Subcutaneous abdominal adipose tissue (tissue), 5 donors: ENCODE measurements around the gene LAD1.
A peak's percentile ranks its signal among the peaks of the same experiment; 100 is the strongest.

Experiments used
- H3K27ac ChIP-seq: one replicate; pipeline ENCODE4 v1.7.0; 2013; ENCODE audit warnings: low read depth, mild to moderate bottlenecking, inconsistent platforms, low read length, moderate library complexity
- H3K27me3 ChIP-seq, 5 donors: one replicate each; pipeline ENCODE4 v1.7.0; 2013; ENCODE audit warnings: low read length in 5 of 5, inconsistent platforms in 1 of 5; ENCODE audit not compliant: control insufficient read depth in 5 of 5, insufficient read depth in 4 of 5
- H3K36me3 ChIP-seq, 5 donors: one replicate each; pipeline ENCODE4 v1.7.0; 2013; ENCODE audit warnings: low read length in 5 of 5; ENCODE audit not compliant: control insufficient read depth in 5 of 5, insufficient read depth in 5 of 5
- H3K4me1 ChIP-seq, 5 donors: one replicate each; pipeline ENCODE4 v1.7.0; 2013; ENCODE audit warnings: low read length in 5 of 5, mild to moderate bottlenecking in 3 of 5, moderate library complexity in 1 of 5; ENCODE audit not compliant: control insufficient read depth in 5 of 5, insufficient read depth in 5 of 5
- H3K4me3 ChIP-seq, 5 donors: one replicate each; pipeline ENCODE4 v1.7.0; 2013; ENCODE audit warnings: low read length in 5 of 5, low read depth in 1 of 5
- H3K9ac ChIP-seq, 5 donors: one replicate each; pipeline ENCODE4 v1.7.0; 2013; ENCODE audit warnings: low read length in 5 of 5, mild to moderate bottlenecking in 4 of 5, moderate library complexity in 3 of 5
- H3K9me3 ChIP-seq, 5 donors: one replicate each; pipeline ENCODE4 v1.7.0; 2013; ENCODE audit warnings: low read length in 5 of 5; ENCODE audit not compliant: control insufficient read depth in 5 of 5
- donor health status: healthy.
- donor health status: healthy.
- donor health status: healthy.
- donor health status: healthy.
- donor health status: healthy.

The LAD1 gene, protein sequence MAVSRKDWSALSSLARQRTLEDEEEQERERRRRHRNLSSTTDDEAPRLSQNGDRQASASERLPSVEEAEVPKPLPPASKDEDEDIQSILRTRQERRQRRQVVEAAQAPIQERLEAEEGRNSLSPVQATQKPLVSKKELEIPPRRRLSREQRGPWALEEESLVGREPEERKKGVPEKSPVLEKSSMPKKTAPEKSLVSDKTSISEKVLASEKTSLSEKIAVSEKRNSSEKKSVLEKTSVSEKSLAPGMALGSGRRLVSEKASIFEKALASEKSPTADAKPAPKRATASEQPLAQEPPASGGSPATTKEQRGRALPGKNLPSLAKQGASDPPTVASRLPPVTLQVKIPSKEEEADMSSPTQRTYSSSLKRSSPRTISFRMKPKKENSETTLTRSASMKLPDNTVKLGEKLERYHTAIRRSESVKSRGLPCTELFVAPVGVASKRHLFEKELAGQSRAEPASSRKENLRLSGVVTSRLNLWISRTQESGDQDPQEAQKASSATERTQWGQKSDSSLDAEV

DNA sequence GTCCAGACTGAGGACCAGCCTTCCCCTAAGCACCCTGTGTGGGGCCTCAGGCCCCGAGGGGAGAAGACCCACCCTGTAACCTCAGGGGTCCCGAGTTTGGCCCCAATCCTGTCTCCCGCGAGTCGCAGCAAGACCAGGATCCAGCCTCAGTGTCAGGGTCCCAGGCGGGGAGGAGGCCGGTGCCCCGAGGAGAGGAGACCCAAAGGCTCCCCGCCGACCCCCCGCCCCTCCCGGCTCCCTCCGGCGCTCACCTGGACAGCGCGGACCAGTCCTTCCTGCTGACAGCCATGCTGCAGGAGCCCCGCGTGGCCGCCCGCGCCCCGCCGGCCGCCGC is at the start of gene LAD1:
Gene LAD1, minus strand, starts transcription at position 307 of the 334 bp plus-strand sequence. Its CDS starts 18 bp downstream, at position 289.
- Histone ChIP-seq H3K36me3 (no peaks in the 10 kb centered on the region), H3K4me3 (peak within 1 kb of the TSS in 2 of 5 donors; percentile 23 to 46), H3K27ac (no peak within 1 kb of the TSS), H3K4me1 (peaks cover 0 to 10% (median 6%) of the 10 kb centered on the region in 5 donors), H3K9me3 (no peaks in the 10 kb centered on the region), H3K27me3 (peaks cover 7 to 46% (median 37%) of the 10 kb centered on the region in 5 donors), H3K9ac (no peak within 1 kb of the TSS)

DNA sequence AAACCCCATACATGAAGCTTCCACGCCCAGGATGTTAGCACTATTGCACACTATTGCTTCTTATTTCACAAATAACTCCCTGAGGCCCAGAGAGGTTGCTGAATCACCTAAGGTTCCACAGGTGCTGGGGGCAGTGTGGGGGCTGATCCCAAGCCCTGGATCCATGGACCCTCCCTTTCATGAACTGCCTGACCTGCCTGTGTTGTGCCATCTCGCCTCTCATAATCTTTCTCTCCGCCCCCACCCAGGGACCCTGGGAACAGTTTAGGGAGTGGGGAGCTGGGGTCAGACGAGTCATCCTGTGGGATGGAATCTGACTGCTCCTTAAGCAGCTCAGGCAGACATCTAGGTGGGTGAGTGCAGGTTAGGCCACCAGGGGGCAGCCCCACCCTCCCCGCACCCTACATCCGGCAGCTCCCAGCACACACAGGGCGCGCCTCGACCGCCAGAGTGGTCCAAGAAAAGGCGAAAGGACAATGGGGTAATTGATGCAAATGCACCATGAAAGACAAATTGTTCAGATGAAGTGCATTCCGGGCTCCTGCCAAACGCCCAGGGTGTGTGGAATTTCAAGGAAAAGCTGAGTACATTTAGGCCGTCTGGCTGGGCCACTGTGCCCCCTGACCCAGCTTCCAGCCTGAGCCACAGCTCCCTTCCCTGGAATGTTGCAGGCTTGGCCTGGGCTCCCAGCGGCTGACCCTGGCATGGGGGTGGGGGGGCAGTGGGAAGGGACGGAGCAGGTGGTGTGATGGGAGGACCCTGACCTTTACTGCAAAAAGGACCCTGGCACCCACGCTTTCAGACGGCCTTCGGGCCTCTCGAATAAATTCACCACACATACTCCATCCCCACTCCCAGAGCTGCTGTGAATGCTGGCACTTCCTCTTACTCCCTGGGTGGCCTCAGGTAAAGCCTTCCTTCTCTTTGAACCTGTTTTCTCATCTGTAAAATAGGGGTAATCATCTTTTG is 49.1 kb upstream of the LAD1 start:
- H3K9me3 ChIP-seq: no peaks in the 10 kb centered on the region
- peak overlapping the region in 2 of 5 donors; percentile 38 to 52 for H3K9ac ChIP-seq
- H3K36me3 ChIP-seq: no peaks in the 10 kb centered on the region
- H3K4me1 ChIP-seq: peaks cover 6 to 35% (median 31%) of the 10 kb centered on the region in 5 donors
- peak overlapping the region in 1 of 5 donors; percentile 17 for H3K4me3 ChIP-seq
- peak overlapping the region; percentile 45 for H3K27ac ChIP-seq
- H3K27me3 ChIP-seq: no peaks in the 10 kb centered on the region

- H3K27me3 ChIP-seq: no peaks in the 10 kb centered on the region
- no peak overlapping the region for H3K9ac ChIP-seq
- H3K36me3 ChIP-seq: no peaks in the 10 kb centered on the region
- peaks cover 5 to 25% (median 24%) of the 10 kb centered on the region in 5 donors for H3K4me1 ChIP-seq
- H3K9me3 ChIP-seq: no peaks in the 10 kb centered on the region
- H3K27ac ChIP-seq: no peak overlapping the region
- no peak overlapping the region for H3K4me3 ChIP-seq
Observed at GRCh38 chr1:201445310-201445709, 46.2 kb upstream of the LAD1 start.

DNA sequence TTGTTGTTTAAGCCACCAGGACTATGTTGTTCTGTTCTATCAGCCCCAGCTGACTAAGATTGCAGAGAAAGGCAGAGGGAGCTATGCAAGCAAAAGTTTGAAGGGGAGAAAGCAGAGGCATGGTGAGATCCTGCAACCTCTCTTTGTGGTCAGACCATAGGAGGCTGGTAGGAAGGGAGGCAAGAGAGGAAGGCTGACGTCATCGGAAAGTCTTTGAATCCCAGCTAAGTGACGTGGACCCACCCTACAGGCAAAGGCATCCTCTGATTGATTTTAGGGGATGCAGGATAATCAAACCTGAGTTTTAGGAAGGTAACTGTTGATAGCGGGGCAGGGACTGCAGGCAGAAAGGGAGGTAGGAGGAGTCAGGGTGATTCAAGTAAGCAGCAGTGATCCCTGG is 45.7 kb upstream of the LAD1 start:
- H3K4me1 ChIP-seq: peaks cover 5 to 20% (median 19%) of the 10 kb centered on the region in 5 donors
- H3K36me3 ChIP-seq: no peaks in the 10 kb centered on the region
- no peak overlapping the region for H3K9ac ChIP-seq
- no peak overlapping the region for H3K27ac ChIP-seq
- H3K9me3 ChIP-seq: no peaks in the 10 kb centered on the region
- H3K27me3 ChIP-seq: no peaks in the 10 kb centered on the region
- no peak overlapping the region for H3K4me3 ChIP-seq

DNA sequence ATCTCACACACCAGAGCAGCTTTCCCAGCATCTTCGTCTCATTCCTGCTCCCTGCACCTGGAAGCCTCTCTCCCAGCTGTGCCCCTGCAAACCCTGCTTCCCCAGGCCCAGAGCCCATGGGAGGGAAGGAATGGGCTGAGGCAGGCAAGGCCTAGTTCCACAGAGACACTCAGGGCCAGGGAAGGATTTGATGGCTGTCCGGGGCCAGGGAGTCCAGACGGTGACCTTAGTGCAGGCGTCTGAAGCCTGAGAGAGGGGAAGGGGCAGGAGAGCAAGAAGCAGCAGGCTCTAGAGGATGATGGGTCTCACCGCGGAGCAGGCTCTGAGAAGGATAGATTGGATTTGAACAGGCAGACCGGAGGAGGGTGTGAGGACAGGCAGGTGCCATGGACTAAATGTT is 44.6 kb upstream of the LAD1 start:
- Histone ChIP-seq H3K9me3 (no peaks in the 10 kb centered on the region), H3K36me3 (no peaks in the 10 kb centered on the region), H3K27me3 (no peaks in the 10 kb centered on the region), H3K4me3 (no peak overlapping the region), H3K9ac (no peak overlapping the region), H3K4me1 (peaks cover 5 to 12% (median 11%) of the 10 kb centered on the region in 5 donors), H3K27ac (no peak overlapping the region)

DNA sequence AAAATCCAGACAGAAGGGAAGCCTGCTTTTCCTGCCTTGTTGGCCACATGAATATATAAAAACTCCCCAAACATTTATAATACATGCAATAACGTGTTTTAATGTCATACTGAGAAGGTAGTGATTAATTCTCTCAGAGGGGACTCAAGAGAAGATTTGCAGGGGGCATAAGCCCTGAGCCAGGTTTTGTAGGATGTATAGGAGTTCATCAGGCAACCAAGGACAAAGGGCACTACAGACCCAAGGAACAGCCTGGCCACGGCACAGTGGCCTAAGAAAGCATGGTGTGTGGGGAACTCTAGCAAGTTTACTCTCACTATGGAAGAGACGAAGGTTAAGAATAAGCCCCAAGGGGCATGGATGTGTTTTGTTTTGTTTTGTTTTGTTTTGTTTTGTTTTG is 37.8 kb upstream of the LAD1 start:
- H3K4me3 ChIP-seq: no peak overlapping the region
- no peak overlapping the region for H3K27ac ChIP-seq
- H3K9ac ChIP-seq: no peak overlapping the region
- peaks cover 0 to 2% (median 0%) of the 10 kb centered on the region in 5 donors for H3K27me3 ChIP-seq
- peaks cover 0 to 9% (median 5%) of the 10 kb centered on the region in 5 donors for H3K4me1 ChIP-seq
- H3K36me3 ChIP-seq: no peaks in the 10 kb centered on the region
- H3K9me3 ChIP-seq: no peaks in the 10 kb centered on the region

GRCh38 chr1:201436393-201436792 is 37.3 kb upstream of the LAD1 start:
- no peak overlapping the region for H3K4me3 ChIP-seq
- peaks cover 0 to 3% (median 0%) of the 10 kb centered on the region in 5 donors for H3K27me3 ChIP-seq
- peaks cover 0 to 9% (median 5%) of the 10 kb centered on the region in 5 donors for H3K4me1 ChIP-seq
- H3K9ac ChIP-seq: no peak overlapping the region
- no peaks in the 10 kb centered on the region for H3K9me3 ChIP-seq
- no peaks in the 10 kb centered on the region for H3K36me3 ChIP-seq
- H3K27ac ChIP-seq: no peak overlapping the region

DNA sequence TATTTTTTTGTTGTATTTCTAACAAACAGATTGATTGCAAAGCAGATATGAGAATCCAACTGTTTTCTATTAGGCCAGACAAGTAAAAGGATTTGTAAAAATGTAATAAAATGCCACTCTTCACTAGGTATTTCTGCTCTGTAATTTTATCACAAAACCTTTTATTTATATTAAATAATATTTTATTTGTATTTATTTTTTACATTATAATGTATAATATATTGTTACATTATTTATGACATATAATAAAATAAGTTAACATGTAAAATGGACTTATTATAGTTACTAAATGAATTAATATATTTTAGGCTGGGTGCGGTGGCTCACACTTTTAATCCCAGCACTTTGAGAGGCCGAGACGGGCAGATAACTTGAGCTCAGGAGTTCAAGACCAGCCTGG is 35.1 kb upstream of the LAD1 start:
- Histone ChIP-seq H3K27ac (no peak overlapping the region), H3K4me3 (no peak overlapping the region), H3K27me3 (peaks cover 0 to 14% (median 0%) of the 10 kb centered on the region in 5 donors), H3K4me1 (peaks cover 0 to 9% (median 5%) of the 10 kb centered on the region in 5 donors), H3K9ac (no peak overlapping the region), H3K9me3 (no peaks in the 10 kb centered on the region), H3K36me3 (no peaks in the 10 kb centered on the region)

DNA sequence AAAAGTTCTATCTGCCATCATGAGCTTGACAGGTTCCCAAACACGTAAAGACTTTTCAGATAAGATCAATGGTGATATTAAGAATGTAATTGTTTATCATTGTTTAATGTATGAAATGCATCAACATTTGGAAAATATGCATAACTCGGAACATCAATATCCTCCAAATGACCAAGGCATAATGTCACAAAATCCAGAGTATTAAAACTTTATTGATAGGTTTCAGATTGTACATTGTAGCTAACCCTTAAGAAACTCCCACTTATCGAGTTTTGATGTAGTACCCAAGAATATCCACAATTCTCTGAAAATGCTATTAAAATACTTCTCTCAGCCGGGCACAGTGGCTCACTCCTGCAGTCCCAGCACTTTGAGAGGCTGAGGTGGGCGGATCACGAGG is 34.5 kb upstream of the LAD1 start:
- Histone ChIP-seq H3K9me3 (no peaks in the 10 kb centered on the region), H3K4me1 (peaks cover 0 to 9% (median 5%) of the 10 kb centered on the region in 5 donors), H3K9ac (no peak overlapping the region), H3K4me3 (no peak overlapping the region), H3K27me3 (peaks cover 0 to 14% (median 0%) of the 10 kb centered on the region in 5 donors), H3K27ac (no peak overlapping the region), H3K36me3 (no peaks in the 10 kb centered on the region)
